ENCODE results near the gene NPAS3. TPM values are rescaled to one million over a fixed set of nuclear protein-coding genes. Genes with fewer than 3 reads are reported as not detected.

NPAS3 gene
- total RNA-seq, 1 donor from 2014 or later = 2.5 TPM

- TF ChIP-seq CTCF (IDR thresholded peaks at IDR 0.05; ENCODE audit: borderline replicate concordance) = no peak
- H3K4me1 ChIP-seq = no peaks in the 10 kb centered on the region
- no peaks in the 10 kb centered on the region for H3K36me3 ChIP-seq
- H3K4me3 ChIP-seq = no peak overlapping the region
- DNase-seq = no peak
- H3K27ac ChIP-seq (replicated peaks) = no peak overlapping the region
- no peaks in the 10 kb centered on the region for H3K9me3 ChIP-seq (replicated peaks)
- H3K27me3 ChIP-seq (ENCODE audit: low read depth) = no peaks in the 10 kb centered on the region
- intact Hi-C loops (cut with micrococcal nuclease) = no loop called here
Observed at GRCh38 chr14:33390335-33390734, 451.7 kb downstream of the NPAS3 start.

DNA sequence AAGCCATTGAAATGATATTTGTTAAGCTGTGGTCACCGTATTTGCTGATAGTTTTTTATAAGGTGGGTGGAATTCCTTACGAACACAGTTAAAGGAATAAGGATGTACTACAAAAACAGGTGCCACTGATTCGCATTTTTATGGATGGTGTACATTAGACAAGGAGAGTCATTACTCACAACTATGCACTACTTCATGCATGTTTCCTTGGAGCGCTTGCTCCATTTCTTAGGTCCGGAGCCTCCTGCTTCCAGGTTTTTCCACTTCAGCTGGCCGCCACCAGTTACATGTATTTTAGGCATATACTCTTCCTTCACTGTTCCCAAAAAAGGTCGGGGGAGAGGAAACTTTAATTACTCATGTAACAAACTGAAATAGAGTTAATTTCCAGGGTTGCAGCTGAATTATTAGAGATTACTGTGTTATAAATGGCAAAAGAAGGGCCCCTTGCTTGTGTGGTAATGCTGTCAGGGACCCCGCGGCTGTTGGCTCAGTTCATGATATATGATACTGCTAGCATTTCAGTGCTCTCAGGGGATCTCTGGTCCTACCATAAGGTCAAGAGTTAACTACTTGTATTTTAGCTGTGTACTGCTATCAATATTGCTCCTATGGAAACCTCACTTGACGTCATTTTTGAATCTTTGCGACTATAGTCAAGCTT lies 454.7 kb downstream of the NPAS3 start:
- DNase-seq = no peak
- Histone ChIP-seq H3K9me3 (replicated peaks) (no peaks in the 10 kb centered on the region), H3K4me3 (no peak overlapping the region), H3K27me3 (ENCODE audit: low read depth) (no peaks in the 10 kb centered on the region), H3K27ac (replicated peaks) (no peak overlapping the region), H3K36me3 (no peaks in the 10 kb centered on the region), H3K4me1 (no peaks in the 10 kb centered on the region)
- TF ChIP-seq CTCF (IDR thresholded peaks at IDR 0.05; ENCODE audit: borderline replicate concordance) = no peak
- intact Hi-C loops (cut with micrococcal nuclease) = no loop called here

GRCh38 chr14:33393895-33394368 lies 455.3 kb downstream of the NPAS3 start:
- no peak for TF ChIP-seq CTCF (IDR thresholded peaks at IDR 0.05; ENCODE audit: borderline replicate concordance)
- no peak for DNase-seq
- Histone ChIP-seq H3K27me3 (ENCODE audit: low read depth) (no peaks in the 10 kb centered on the region), H3K36me3 (no peaks in the 10 kb centered on the region), H3K9me3 (replicated peaks) (no peaks in the 10 kb centered on the region), H3K4me3 (no peak overlapping the region), H3K27ac (replicated peaks) (no peak overlapping the region), H3K4me1 (no peaks in the 10 kb centered on the region)
- intact Hi-C loops (cut with micrococcal nuclease) = no loop called here

GRCh38 chr14:33401311-33401710 lies 462.6 kb downstream of the NPAS3 start:
- Histone ChIP-seq H3K4me1 (no peaks in the 10 kb centered on the region), H3K36me3 (no peaks in the 10 kb centered on the region), H3K4me3 (no peak overlapping the region), H3K27ac (replicated peaks) (no peak overlapping the region), H3K27me3 (ENCODE audit: low read depth) (no peaks in the 10 kb centered on the region), H3K9me3 (replicated peaks) (peaks cover 18% of the 10 kb centered on the region)
- no peak for DNase-seq
- no peak for TF ChIP-seq CTCF (IDR thresholded peaks at IDR 0.05; ENCODE audit: borderline replicate concordance)
- intact Hi-C loops (cut with micrococcal nuclease) = no loop called here

GRCh38 chr14:33402604-33403003 lies 463.9 kb downstream of the NPAS3 start:
- DNase-seq = peak; percentile 25
- no peak overlapping the region for H3K4me3 ChIP-seq
- H3K9me3 ChIP-seq (replicated peaks) = peaks cover 18% of the 10 kb centered on the region
- no peaks in the 10 kb centered on the region for H3K4me1 ChIP-seq
- intact Hi-C loops (cut with micrococcal nuclease) = no loop called here
- H3K27me3 ChIP-seq (ENCODE audit: low read depth) = no peaks in the 10 kb centered on the region
- H3K27ac ChIP-seq (replicated peaks) = no peak overlapping the region
- TF ChIP-seq CTCF (IDR thresholded peaks at IDR 0.05; ENCODE audit: borderline replicate concordance) = no peak
- no peaks in the 10 kb centered on the region for H3K36me3 ChIP-seq
